ENCODE results near the gene ZBTB16.

The ZBTB16 gene

DNA sequence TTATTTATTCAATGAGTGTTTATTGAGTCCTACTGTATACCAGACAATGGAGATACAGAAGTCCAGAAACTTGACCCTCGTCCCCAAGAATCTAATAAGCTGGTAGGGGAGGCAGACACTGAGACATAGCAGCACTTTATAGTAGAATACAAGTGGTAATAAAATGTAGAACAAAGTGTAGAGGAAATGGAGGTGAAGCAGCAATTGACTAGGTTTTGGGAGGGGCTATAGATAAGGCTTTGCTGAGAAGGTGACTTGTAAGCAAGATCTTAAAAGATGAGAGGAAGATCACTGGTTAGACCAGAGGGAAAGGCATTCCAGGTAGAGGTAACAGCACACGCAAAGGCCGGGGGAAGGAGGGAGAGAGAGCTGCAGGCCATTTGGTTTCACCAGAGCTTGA is 57.3 kb downstream of the ZBTB16 start:
- TF ChIP-seq EZH2 (IDR thresholded peaks at IDR 0.05; ENCODE audit: borderline replicate concordance, low read depth, low read length, severe bottlenecking): no peak
- TF ChIP-seq, protein P1, sequence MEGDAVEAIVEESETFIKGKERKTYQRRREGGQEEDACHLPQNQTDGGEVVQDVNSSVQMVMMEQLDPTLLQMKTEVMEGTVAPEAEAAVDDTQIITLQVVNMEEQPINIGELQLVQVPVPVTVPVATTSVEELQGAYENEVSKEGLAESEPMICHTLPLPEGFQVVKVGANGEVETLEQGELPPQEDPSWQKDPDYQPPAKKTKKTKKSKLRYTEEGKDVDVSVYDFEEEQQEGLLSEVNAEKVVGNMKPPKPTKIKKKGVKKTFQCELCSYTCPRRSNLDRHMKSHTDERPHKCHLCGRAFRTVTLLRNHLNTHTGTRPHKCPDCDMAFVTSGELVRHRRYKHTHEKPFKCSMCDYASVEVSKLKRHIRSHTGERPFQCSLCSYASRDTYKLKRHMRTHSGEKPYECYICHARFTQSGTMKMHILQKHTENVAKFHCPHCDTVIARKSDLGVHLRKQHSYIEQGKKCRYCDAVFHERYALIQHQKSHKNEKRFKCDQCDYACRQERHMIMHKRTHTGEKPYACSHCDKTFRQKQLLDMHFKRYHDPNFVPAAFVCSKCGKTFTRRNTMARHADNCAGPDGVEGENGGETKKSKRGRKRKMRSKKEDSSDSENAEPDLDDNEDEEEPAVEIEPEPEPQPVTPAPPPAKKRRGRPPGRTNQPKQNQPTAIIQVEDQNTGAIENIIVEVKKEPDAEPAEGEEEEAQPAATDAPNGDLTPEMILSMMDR (IDR thresholded peaks at IDR 0.05; ENCODE audit: borderline replicate concordance, extremely low read depth, low read length, poor library complexity, severe bottlenecking): no peak

DNA sequence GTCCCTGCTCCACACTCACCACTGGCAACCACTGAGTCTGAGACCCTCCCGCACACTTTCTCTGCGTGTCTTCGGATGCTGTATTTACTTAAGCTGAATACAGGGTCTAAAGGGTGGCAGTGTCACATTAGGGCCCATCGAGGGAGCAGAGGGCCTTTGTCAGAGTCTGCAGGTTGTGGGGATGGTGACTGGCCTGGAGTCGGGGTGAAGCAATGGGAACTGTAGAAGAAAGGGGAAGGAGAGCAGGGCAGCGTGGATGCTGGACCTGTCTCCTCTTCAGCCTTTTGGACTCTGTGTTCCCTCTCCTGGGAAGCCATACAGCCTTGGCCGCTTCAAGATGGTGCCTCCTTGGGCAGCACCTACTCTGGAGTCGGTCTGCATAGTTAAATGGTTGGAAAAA is 61.1 kb downstream of the ZBTB16 start:
- ATAC-seq (ENCODE audit: insufficient read depth, low read depth) (no peak), DNase-seq (no peak)
- Histone ChIP-seq H3K27ac (ENCODE audit: low read length) (no peak overlapping the region), H3K9me3 (ENCODE audit: insufficient read depth, low read length, severe bottlenecking) (no peaks in the 10 kb centered on the region), H3K4me2 (ENCODE audit: insufficient read depth, low read length) (no peak overlapping the region), H3K27me3 (ENCODE audit: insufficient read depth, low read length, poor library complexity) (peaks cover 22% of the 10 kb centered on the region), H3K4me1 (ENCODE audit: insufficient read depth, low read length) (no peaks in the 10 kb centered on the region), H2AFZ (ENCODE audit: low read depth, low read length) (no peak overlapping the region), H4K20me1 (ENCODE audit: insufficient read depth, low read length) (0 out of 2 replicates have a peak, but pooled peaks cover 4% of the 10 kb centered on the region), H3K36me3 (ENCODE audit: insufficient read depth, low read length) (no peaks in the 10 kb centered on the region), H3K9ac (ENCODE audit: low read depth, low read length) (no peak overlapping the region), H3K79me2 (ENCODE audit: insufficient read depth, low read length) (no peaks in the 10 kb centered on the region), H3K4me3 (ENCODE audit: low read depth in 1 of 2, low read length in 2 of 2) (no peak overlapping the region)
- TF ChIP-seq, protein P1 (IDR thresholded peaks at IDR 0.05; ENCODE audit: borderline replicate concordance, extremely low read depth, low read length, poor library complexity, severe bottlenecking): no peak
- TF ChIP-seq EZH2 (IDR thresholded peaks at IDR 0.05; ENCODE audit: borderline replicate concordance, low read depth, low read length, severe bottlenecking): no peak

More for the DNA sequence above, 57.3 kb downstream of the ZBTB16 start:
- no peak overlapping the region for H3K27ac ChIP-seq (ENCODE audit: low read length)
- no peaks in the 10 kb centered on the region for H3K4me1 ChIP-seq (ENCODE audit: insufficient read depth, low read length)
- ATAC-seq (ENCODE audit: insufficient read depth, low read depth) (no peak), DNase-seq (no peak)
- H3K4me3 ChIP-seq (ENCODE audit: low read depth in 1 of 2, low read length in 2 of 2): no peak overlapping the region
- no peaks in the 10 kb centered on the region for H3K79me2 ChIP-seq (ENCODE audit: insufficient read depth, low read length)
- no peak overlapping the region for H3K9ac ChIP-seq (ENCODE audit: low read depth, low read length)
- no peak overlapping the region for H2AFZ ChIP-seq (ENCODE audit: low read depth, low read length)
- H3K9me3 ChIP-seq (ENCODE audit: insufficient read depth, low read length, severe bottlenecking): no peaks in the 10 kb centered on the region
- H4K20me1 ChIP-seq (ENCODE audit: insufficient read depth, low read length): no peaks in the 10 kb centered on the region; the same call in 1 of the 2 replicates
- H3K36me3 ChIP-seq (ENCODE audit: insufficient read depth, low read length): no peaks in the 10 kb centered on the region
- H3K27me3 ChIP-seq (ENCODE audit: insufficient read depth, low read length, poor library complexity): peaks cover 22% of the 10 kb centered on the region
- no peak overlapping the region for H3K4me2 ChIP-seq (ENCODE audit: insufficient read depth, low read length)

DNA sequence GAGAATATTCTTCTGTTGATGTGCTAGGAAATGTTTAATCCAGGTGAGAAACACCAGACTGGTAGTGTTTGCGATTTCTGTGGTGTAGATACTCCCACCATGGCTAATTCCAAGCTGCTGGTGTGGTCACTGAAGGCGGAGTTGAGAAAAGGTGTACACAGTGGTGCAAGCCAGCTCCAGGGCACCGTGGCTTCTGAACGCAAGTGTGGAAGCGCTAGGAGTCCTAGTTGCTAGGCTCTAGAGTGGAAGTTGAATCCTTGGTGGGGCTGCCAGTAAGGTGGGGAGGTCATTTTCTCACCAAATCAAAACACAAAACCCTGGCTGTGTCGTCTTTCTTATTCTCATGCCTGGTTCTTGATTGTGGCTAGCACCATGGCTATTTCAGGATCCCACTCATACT is 61.6 kb downstream of the ZBTB16 start:
- H3K79me2 ChIP-seq (ENCODE audit: insufficient read depth, low read length): no peaks in the 10 kb centered on the region

More for the DNA sequence above, 61.6 kb downstream of the ZBTB16 start:
- TF ChIP-seq, protein P1 (IDR thresholded peaks at IDR 0.05; ENCODE audit: borderline replicate concordance, extremely low read depth, low read length, poor library complexity, severe bottlenecking): no peak
- no peak for TF ChIP-seq EZH2 (IDR thresholded peaks at IDR 0.05; ENCODE audit: borderline replicate concordance, low read depth, low read length, severe bottlenecking)
- Histone ChIP-seq H3K27me3 (ENCODE audit: insufficient read depth, low read length, poor library complexity) (peaks cover 20% of the 10 kb centered on the region), H3K36me3 (ENCODE audit: insufficient read depth, low read length) (no peaks in the 10 kb centered on the region), H3K27ac (ENCODE audit: low read length) (no peak overlapping the region), H3K4me1 (ENCODE audit: insufficient read depth, low read length) (no peaks in the 10 kb centered on the region), H3K4me3 (ENCODE audit: low read depth in 1 of 2, low read length in 2 of 2) (no peak overlapping the region), H3K9me3 (ENCODE audit: insufficient read depth, low read length, severe bottlenecking) (no peaks in the 10 kb centered on the region), H4K20me1 (ENCODE audit: insufficient read depth, low read length) (0 out of 2 replicates have a peak, but pooled peaks cover 4% of the 10 kb centered on the region), H3K4me2 (ENCODE audit: insufficient read depth, low read length) (no peak overlapping the region), H3K9ac (ENCODE audit: low read depth, low read length) (no peak overlapping the region), H2AFZ (ENCODE audit: low read depth, low read length) (no peak overlapping the region)
- ATAC-seq (ENCODE audit: insufficient read depth, low read depth) (no peak), DNase-seq (no peak)

Data from DND-41 (cell line).